HG03460 (cell line): ENCODE data around the gene ELOA2.
"Not testable (repeated sequence)": the region's sequence is repeated elsewhere in the genome, so short reads cannot be mapped to it uniquely, and the experiment has no call there.

Experiments
- ATAC-seq: cut with Tn5 transposase; IDR thresholded peaks from one replicate; pipeline ENCODE4 v1.9.1; 2021; ENCODE audit not compliant: unreplicated experiment

The ELOA2 gene, protein sequence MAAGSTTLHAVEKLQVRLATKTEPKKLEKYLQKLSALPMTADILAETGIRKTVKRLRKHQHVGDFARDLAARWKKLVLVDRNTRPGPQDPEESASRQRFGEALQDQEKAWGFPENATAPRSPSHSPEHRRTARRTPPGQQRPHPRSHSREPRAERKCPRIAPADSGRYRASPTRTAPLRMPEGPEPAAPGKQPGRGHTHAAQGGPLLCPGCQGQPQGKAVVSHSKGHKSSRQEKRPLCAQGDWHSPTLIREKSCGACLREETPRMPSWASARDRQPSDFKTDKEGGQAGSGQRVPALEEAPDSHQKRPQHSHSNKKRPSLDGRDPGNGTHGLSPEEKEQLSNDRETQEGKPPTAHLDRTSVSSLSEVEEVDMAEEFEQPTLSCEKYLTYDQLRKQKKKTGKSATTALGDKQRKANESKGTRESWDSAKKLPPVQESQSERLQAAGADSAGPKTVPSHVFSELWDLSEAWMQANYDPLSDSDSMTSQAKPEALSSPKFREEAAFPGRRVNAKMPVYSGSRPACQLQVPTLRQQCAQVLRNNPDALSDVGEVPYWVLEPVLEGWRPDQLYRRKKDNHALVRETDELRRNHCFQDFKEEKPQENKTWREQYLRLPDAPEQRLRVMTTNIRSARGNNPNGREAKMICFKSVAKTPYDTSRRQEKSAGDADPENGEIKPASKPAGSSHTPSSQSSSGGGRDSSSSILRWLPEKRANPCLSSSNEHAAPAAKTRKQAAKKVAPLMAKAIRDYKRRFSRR

DNA sequence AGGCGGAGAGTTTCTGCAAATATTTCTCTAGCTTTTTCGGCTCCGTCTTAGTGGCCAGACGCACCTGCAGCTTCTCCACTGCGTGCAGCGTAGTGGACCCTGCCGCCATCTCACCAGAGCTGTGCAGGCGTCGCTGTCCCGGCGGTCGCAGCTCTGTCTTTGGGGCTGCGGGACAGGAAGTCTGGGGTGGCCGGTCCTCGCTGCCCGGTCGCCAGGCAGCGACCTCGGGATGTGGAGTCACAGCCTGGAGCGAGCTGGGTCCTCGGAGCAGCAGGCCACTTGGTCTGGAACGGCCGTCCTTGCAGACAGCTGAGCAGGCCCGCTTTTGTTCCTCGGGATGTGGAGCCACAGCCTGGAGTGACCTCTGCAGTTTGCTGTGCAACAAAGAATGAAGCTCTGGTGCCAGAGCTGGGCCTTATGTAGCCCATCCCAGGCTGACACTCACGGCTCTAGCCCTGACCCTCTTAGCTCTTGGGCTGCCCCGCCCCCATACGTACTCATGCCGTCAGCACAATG lies at the start of gene ELOA2:
ELOA2 (minus strand) TSS at position 466 of the 516 bp plus-strand sequence; CDS start at position 109, 357 bp downstream.
- ATAC-seq, result no peak

DNA sequence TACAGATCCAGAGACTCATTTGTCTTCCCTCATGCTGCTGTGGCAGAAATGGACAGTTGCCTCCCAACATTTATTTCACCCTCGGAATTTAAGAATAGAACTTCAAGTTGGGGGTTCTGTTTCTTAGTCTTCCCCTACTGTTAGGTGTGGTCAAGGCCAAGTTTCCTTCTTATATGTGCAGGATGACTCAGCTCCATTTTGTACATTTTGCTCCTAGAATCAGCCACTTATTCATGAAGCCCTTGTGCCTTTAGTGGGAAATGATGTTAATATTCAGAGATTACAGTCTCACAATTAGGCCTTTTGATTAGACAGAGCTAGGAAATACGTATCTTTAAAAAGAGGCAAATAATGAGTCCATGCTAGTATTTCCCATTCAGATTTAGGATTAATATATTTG lies 46.2 kb upstream of the ELOA2 start:
- ATAC-seq, result no peak

DNA sequence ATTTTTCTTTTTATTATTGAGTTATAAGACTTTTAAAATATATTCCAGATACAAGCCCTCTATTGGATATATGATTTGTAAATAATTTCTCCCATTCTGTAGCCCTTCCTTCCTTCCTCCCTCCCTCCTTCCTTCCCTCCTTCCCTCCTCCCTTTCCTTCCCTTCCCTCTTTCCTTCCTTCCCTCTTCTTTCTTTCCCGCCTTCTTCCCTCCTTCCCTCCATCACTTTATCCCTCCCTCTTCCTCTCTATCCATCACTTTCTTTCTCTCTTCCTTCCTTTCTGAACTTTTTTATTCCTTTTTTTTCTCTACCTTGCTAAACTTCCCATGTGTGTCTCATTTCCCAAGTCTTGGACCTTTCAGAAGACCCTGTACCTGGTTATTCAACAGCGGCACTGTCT lies 45.5 kb upstream of the ELOA2 start:
- ATAC-seq, result no peak

DNA sequence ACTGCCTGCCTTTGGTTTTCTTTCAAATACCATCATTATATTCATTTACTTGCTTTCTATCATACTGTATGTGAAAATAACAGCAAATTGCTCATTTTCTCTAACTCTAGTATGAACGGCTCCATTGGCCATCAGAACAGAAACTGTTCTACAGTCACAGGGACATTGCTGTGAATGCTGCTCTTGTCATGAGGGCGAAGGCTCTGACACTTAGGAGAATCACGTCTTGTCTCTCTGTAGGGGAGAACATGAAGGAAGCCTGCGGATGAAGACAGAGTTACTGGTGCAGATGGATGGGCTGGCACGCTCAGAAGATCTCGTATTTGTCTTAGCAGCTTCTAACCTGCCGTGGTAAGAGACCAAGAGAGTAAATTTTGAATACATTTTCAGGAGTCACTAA lies 41.7 kb upstream of the ELOA2 start:
- no peak for ATAC-seq

DNA sequence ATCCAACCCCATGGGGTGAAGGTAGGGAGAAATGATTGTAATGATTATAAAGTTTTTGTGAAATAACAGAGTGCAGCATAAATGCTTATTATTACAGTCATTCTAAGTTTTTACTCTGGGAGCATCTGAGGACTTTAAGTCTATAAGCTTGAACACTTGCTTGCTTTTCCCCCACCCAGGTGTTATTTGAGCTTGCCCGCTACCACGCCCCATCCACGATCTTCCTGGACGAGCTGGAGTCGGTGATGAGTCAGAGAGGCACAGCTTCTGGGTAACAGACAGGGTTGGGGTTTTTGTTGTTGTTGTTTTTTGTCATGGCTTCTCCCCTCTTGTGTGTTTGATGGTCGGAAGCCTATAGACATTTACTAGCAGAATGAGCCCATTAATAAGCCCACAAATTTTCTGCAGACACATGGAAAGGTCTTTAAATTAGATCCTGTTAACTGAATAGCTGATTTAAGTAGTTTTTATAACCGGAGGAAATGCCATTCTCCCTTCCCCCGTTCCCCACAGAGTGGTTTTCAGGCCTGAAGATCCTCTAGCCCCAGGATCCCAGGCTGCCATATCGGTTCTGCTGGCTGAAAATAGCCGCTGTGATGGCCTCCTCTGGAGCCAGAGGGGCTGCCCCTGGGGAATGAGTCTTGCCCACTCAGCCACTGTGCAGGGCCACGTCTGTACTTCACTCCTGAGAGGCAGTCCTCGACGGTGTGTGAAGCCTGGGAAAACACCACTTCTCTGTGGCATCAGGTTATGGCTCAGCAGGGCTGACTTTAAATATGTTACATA lies 39.9 kb upstream of the ELOA2 start:
- no peak for ATAC-seq

DNA sequence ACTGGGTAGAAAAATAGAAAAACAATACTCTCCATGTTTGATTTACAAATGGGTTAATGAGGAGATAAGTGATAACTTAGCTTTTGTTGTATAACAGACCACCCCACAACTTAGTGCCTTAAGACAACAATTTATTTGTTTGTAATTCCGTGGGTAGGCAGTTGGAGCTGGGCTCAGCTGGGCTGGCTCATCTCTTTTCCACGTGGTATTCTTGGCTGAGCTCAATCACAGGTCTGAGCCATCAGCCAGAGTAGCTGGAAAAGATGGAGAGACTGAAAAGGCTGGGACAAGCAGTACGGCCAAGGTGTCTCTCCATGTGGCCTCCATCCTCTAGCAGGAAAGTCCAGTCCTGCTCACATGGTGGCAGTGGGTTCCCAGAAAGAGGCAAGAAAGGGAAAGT lies 32.2 kb upstream of the ELOA2 start:
- no peak for ATAC-seq

DNA sequence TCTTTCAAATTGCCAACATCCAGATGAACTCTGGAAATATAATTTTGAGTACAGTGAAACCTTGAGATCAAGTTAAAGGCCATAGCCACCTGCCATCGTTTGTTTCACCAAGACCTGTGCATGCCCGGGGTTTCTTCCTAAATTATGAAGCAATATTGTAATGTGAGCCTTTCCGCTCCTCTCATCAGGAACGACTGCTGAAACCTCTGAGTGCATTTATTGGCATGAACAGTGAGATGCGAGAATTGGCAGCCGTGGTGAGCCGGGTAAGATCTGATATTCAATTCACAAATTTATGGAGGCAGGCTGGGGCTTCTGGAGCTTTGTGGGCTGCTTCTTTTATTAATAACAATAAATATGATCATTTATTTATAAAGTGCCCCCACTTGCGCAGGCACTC lies 27.7 kb upstream of the ELOA2 start:
- no peak for ATAC-seq

DNA sequence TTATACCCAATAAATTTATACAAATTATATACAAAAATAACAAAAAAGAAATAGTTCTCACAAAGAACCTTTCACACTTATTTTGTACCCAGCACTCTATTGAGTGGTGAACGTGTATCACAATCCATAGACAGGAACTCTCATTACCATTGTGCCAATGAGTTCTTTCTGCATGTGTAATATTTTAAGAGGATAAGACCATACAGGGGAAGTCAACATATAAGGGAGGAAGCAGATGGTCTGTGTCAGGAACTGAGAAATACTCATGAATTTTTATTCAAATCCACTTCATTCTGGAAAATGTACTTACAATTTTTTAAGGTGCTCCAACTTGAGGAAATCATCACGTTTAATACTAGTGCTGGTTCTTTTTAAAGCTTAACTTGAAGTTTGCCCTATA lies 27.1 kb upstream of the ELOA2 start:
- ATAC-seq, result no peak

DNA sequence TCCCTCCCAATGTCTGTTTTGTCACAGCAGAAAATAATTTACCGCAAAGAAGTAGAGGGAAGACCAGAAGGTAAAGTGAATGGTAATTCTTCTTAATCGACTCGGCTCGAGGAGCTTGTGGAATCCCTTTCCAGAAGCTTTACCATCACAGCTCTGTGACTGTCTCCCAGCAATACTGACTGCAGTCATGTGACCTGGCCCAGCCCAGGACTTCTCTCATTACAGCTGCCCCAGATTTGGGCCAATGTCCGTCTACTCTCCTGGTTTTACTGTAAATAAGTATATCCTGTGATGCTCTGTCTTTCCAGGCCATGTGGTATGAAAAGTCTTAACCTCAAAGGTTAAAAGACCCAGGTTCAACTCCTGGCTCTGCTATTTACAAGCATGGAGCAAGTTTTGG lies 18.9 kb upstream of the ELOA2 start:
- no peak for ATAC-seq

DNA sequence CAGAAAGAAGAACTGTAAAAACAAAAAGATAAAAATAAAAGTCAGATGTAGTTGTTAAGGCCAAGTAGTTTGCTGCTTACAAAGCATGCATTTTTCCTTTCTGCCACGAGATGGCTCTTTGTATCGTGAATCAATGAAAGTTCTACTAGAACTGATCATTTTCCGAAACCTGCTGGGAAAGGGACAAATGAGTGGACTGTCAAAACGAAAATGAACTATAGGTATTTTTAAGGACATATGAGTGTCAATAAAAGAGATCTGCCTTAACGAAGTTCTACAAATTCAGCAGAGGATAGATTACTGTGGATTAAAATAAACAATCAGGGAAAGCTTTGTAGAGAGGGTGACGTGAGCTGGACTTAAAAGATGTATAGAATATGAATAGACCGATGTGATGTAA lies 15.0 kb upstream of the ELOA2 start:
- ATAC-seq, result no peak

DNA sequence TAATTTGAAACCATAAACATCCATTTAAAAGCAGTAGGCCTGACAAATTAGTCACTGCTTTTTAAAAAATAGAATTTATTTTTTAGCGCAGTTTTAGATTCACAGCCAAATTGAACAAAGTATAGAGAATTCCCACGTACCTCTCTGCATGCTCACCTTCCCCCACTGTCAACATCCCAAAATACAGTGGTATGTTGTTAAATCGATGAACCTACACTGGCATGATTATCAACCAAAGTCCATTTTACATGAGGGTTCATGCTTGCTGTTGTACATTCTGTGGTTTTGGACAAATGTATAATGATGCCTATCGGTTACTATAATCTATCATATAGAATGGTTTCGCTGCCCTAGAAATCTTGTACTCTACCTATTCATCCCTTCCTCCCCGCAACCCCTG lies 5.6 kb upstream of the ELOA2 start:
- no peak for ATAC-seq

DNA sequence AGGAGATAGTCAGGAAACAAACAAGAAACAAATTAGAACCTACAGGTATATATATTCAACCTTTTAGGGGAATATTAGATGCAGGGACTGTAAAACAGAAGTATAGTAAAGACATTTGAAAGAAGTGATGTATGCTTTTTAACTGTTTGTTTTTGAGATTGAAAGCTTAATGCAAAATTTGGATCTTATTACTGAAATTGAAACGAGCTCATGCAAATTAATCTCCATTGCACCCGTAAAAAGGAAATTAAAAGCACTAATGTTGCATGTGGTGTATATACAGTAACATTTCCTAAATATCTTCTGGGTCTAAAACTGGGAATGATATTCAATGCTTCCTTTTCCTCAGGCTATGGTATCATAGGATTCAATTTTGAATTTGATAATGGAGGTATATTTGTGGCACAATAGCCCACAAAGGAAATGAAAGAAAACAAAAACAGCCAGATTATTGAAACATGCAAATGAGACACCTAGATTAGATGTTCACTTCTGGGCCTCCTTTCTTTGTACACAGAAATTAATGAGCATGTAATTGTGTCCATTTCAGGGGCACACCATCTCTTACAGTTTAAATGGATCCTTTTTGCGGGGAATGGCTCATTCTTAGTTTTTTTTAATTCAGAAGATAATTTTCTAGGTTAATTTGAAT lies 1.6 kb upstream of the ELOA2 start:
- no peak for ATAC-seq

DNA sequence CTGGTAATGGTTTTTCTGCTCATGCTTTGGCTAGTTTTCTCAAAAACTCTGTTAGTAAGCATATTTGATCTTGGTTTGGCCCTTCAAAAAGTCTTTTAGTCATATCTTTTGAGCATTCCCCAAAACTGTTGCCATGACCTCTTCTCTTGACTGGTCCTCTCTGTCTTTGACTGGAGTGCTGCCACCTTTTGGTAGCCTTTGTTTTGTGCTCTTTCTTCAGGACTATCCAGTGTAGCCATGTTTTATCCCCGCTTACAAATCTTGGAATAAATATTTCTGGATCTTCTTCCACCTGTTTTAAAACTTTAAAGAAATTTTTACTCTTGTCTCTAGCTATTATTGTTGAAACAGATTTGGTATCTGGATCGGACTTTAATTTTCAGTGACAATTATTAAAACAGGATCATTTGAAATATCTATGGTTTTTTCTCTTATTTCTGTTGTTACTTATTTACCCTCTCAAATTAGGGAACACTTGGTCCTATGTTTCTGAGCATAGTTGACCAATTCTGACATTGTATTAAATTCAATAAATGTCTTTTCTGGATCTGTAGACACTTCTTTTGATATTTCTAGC lies 965 bp upstream of the ELOA2 start:
- no peak for ATAC-seq

DNA sequence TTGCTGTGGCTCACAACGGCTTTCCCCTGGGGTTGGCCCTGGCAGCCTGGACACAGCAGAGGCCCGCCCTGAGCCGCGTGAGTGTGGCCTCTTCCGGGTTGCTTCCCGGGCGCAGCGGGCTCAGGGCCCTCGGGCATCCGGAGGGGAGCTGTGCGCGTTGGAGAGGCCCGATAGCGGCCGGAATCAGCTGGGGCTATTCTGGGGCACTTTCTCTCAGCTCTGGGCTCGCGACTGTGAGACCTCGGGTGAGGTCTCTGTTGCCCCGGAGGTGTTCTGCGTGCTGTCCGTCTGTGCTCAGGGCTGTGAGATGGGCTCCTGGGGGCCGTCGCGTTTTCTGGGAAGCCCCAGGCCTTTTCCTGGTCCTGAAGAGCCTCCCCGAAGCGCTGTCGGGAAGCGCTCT lies 830 bp downstream of the ELOA2 start:
- ATAC-seq, result not testable (repeated sequence)

DNA sequence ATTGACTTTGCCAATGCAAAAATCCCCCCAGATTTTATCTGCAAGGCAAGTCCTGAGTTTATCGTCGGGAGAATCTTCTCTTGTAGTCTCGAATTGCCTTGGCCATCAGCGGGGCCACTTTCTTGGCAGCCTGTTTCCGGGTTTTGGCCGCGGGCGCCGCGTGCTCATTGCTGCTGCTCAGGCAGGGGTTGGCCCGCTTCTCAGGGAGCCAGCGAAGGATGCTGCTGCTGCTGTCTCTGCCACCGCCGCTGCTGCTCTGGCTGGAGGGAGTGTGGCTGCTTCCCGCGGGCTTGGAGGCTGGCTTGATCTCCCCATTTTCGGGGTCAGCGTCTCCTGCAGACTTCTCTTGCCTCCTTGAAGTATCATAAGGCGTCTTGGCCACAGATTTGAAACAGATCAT lies 2.5 kb downstream of the ELOA2 start:
- no peak for ATAC-seq

DNA sequence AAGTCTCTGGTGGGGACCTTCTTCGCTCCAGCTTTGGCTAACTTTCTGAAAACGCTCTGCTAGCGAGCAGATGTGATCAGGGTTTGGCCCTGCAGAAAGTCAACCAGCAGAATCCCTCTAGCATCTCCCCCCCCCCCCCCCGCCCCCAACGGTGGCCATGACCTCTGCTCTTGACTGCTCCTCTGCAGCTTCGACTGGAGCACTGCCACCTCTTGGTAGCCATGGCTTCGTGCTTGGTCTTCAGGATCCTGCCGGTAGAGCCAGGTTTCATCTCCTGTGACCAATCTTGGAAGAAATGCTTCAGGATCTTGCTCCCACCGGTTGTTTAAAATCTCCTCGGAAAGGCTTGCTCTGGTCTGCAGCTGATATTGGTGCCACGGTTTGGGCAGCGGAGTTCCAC lies 4.5 kb downstream of the ELOA2 start:
- ATAC-seq, result not testable (repeated sequence)

DNA sequence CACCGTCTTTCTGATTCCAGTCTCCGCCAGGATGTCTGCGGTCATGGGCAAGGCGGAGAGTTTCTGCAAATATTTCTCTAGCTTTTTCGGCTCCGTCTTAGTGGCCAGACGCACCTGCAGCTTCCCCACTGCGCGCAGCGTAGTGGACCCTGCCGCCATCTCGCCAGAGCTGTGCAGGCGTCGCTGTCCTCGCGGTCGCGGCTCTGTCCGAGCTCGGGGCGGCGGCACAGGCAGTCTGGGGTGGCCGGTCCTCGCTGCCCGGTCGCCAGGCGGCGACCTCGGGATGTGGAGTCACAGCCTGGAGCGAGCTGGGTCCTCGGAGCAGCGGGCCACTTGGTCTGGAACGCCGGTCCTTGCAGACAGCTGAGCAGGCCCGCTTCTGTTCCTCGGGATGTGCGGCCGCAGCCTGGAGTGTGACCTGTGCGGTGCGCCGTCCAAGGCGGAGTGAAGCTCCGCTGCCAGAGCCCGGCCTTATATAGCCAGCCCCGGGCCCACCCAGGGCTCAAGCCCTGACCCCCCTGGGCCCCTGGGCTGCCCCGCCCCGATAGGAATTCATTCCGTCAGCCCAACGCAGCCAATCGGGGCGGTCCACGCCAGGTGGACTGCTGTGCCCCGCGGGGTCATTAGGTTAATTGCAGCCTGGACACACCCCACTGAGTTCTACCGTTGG lies 5.6 kb downstream of the ELOA2 start:
- ATAC-seq, result not testable (repeated sequence)

DNA sequence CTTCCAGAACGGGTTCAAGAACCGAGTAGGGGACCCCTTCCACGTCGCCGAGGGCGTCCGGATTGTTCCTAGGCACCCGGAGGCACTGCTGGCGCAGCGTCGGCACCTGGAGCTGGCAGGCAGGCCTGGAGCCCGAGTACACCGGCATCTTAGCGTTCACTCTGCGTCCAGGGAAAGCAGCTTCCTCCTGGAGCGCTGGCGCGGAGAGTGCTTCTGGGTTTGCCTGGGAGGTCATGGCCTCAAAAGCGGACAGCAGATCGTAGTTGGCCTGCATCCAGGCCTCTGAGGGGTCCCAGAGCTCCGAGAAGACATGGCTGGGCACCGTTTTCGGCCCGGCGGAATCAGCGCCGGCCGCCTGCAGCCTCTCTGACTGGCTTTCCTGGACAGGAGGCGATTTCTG lies 6.7 kb downstream of the ELOA2 start:
- not testable (repeated sequence) for ATAC-seq

DNA sequence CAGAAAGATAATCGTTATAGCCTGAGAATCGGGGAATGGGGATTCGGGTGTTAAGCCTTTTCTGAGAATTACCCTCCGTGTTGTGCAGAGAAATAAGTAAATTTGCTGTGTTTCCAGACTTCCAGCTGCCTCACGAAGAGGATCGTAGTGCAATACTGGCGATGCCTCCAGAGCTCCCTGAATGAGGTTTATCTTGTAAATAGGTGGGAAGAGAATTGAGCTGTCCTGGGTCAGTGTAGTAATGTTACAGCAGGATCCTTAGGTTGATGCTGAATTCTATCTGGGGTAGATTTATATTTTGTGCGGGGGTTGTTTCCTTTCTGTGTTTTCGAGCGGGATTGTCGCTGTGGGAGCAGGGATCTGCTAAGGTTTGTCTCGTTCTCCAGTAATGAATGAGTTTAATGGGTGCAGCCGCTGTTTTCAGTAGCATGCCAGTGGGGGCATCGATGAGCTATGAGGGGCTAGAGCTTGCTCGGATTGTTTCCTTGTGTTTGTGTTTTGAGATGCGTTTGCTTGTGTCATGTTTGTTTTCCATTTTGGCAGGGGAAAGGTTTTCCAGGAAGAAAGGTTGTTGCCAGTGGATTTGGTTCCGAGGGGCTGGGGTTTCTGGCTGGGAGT lies 9.8 kb downstream of the ELOA2 start:
- not testable (repeated sequence) for ATAC-seq
